Body of pancreas (tissue), 4 donors: ENCODE data around the gene CNTD1.

Experiments
- POLR2A ChIP-seq, 3 donors: fragments of 450-650 bp; IDR thresholded peaks; one replicate each; pipeline ENCODE4 v1.6.1; 2016; ENCODE audit warnings: antibody characterized with exemption in 3 of 3, mild to moderate bottlenecking in 2 of 3
- TF ChIP-seq, protein P1 (sequence below), 7 experiments: fragments of 450-650 bp in 4 of 7; fragments of 200-600 bp in 3 of 7; sonication (generic) in 3 of 7; IDR thresholded peaks; one replicate each; pipeline ENCODE4 v1.5.1; 2016 to 2019; ENCODE audit warnings: antibody characterized with exemption in 7 of 7

DNA sequence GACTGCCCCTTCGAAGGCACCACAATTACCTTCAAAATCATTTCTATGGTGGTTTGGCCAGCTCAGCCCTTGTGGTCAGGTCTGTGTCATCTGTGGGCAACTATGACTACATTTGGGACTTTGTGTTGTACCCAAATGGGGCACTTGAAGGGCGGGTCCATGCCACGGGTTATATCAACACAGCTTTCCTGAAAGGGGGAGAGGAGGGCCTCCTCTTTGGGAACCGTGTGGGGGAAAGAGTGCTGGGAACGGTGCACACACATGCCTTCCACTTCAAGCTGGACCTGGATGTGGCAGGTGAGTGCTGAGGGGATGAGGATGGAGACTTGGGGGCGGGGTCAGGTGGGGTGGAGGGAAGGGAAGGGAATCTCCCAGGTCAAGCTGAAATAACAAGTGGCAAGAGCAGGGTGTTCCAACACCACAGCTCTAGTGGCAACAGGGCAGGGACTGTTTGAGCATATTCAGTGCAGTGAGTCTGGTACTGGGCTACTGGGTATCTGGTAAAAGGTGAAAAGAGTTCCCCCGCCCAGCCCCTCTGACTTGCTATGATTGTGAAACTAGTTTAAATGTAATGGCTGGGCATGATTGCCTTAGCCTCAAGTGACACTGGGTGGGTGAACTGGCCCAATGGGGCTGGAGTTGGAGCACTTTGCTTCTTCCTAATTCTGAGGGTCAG lies 47.4 kb downstream of the CNTD1 start:
- TF ChIP-seq POLR2A (IDR thresholded peaks at IDR 0.05), result no peak
- TF ChIP-seq, protein P1, sequence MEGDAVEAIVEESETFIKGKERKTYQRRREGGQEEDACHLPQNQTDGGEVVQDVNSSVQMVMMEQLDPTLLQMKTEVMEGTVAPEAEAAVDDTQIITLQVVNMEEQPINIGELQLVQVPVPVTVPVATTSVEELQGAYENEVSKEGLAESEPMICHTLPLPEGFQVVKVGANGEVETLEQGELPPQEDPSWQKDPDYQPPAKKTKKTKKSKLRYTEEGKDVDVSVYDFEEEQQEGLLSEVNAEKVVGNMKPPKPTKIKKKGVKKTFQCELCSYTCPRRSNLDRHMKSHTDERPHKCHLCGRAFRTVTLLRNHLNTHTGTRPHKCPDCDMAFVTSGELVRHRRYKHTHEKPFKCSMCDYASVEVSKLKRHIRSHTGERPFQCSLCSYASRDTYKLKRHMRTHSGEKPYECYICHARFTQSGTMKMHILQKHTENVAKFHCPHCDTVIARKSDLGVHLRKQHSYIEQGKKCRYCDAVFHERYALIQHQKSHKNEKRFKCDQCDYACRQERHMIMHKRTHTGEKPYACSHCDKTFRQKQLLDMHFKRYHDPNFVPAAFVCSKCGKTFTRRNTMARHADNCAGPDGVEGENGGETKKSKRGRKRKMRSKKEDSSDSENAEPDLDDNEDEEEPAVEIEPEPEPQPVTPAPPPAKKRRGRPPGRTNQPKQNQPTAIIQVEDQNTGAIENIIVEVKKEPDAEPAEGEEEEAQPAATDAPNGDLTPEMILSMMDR (IDR thresholded peaks at IDR 0.05), result no peak
